NCI-H510A (cell line): ENCODE data around the gene WRAP73.

ENCODE experiments used
- DNase-seq: peaks from one replicate; lab custom pipeline; 2025; lab: John Stamatoyannopoulos, UW

The WRAP73 gene

GRCh38 chr1:3668585-3669300 is 18.8 kb upstream of the WRAP73 start:
- peak; percentile 88 for DNase-seq

- DNase-seq, result no peak
Measured at GRCh38 chr1:3668148-3668547, 18.2 kb upstream of the WRAP73 start.

GRCh38 chr1:3664700-3665375 is 14.9 kb upstream of the WRAP73 start:
- DNase-seq, result no peak

- DNase-seq, result peak; percentile 46
Measured at GRCh38 chr1:3663999-3664699, 14.2 kb upstream of the WRAP73 start.

GRCh38 chr1:3662080-3662671 is 12.3 kb upstream of the WRAP73 start:
- no peak for DNase-seq

- DNase-seq, result no peak
Measured at GRCh38 chr1:3661631-3662030, 11.7 kb upstream of the WRAP73 start.

GRCh38 chr1:3660704-3661103 is 10.8 kb upstream of the WRAP73 start:
- DNase-seq, result no peak

- DNase-seq, result no peak
Measured at GRCh38 chr1:3659093-3659492, 9.2 kb upstream of the WRAP73 start.

GRCh38 chr1:3658231-3658615 is 8.3 kb upstream of the WRAP73 start:
- no peak for DNase-seq

- DNase-seq, result no peak
Measured at GRCh38 chr1:3657578-3658230, 7.8 kb upstream of the WRAP73 start.

- no peak for DNase-seq
Measured at GRCh38 chr1:3657096-3657475, 7.2 kb upstream of the WRAP73 start.

- DNase-seq, result no peak
Measured at GRCh38 chr1:3656450-3657095, 6.7 kb upstream of the WRAP73 start.

GRCh38 chr1:3654549-3655281 is 4.8 kb upstream of the WRAP73 start:
- DNase-seq, result no peak

GRCh38 chr1:3653286-3653618 is 3.3 kb upstream of the WRAP73 start:
- DNase-seq, result no peak

GRCh38 chr1:3652548-3653285 is 2.8 kb upstream of the WRAP73 start:
- DNase-seq, result peak; percentile 38

- DNase-seq, result no peak
Measured at GRCh38 chr1:3651930-3652547, 2.1 kb upstream of the WRAP73 start, which contains the start of gene TP73. Gene TP73 (plus strand): TSS chr1:3652516. CDS start chr1:3682366, 29,850 bp downstream.

- no peak for DNase-seq
Measured at GRCh38 chr1:3651026-3651929, 1.4 kb upstream of the WRAP73 start.

- no peak for DNase-seq
Measured at GRCh38 chr1:3650248-3651025, 534 bp upstream of the WRAP73 start.
